Measurements from ENCODE around the gene STOML1.
"Not testable (repeated sequence)": the region's sequence is repeated elsewhere in the genome, so short reads cannot be mapped to it uniquely, and the experiment has no call there.

Gene STOML1

GRCh38 chr15:73986055-73986775, 5.9 kb downstream of the STOML1 start:
- no peak for DNase-seq

- no peak for DNase-seq
Measured at GRCh38 chr15:73985101-73985873, 6.8 kb downstream of the STOML1 start.

GRCh38 chr15:73984208-73984979, 7.7 kb downstream of the STOML1 start:
- no peak for DNase-seq

- DNase-seq, result no peak
Measured at GRCh38 chr15:73983773-73984172, 8.3 kb downstream of the STOML1 start.

- DNase-seq, result no peak
Measured at GRCh38 chr15:73983211-73983727, 8.8 kb downstream of the STOML1 start.

GRCh38 chr15:73982222-73982962, 9.7 kb downstream of the STOML1 start:
- DNase-seq, result no peak

- DNase-seq, result no peak
Measured at GRCh38 chr15:73981761-73982221, 10.3 kb downstream of the STOML1 start.

- DNase-seq, result peak; percentile 82
Measured at GRCh38 chr15:73979636-73980035, 12.5 kb downstream of the STOML1 start.

- DNase-seq, result no peak
Measured at GRCh38 chr15:73978896-73979295, 13.2 kb downstream of the STOML1 start.

- DNase-seq, result not testable (repeated sequence)
Measured at GRCh38 chr15:73975440-73976125, 16.5 kb downstream of the STOML1 start.

GRCh38 chr15:73973683-73974200, 18.4 kb downstream of the STOML1 start:
- not testable (repeated sequence) for DNase-seq

- DNase-seq, result peak; percentile 94
Measured at GRCh38 chr15:73972984-73973682, 19.0 kb downstream of the STOML1 start.

GRCh38 chr15:73969151-73969759, 22.8 kb downstream of the STOML1 start:
- DNase-seq, result no peak

GRCh38 chr15:73968461-73968860, 23.6 kb downstream of the STOML1 start:
- DNase-seq, result no peak

GRCh38 chr15:73965758-73966113, 26.4 kb downstream of the STOML1 start:
- DNase-seq, result no peak

GRCh38 chr15:73965094-73965757, 26.9 kb downstream of the STOML1 start:
- DNase-seq, result peak; percentile 52

GRCh38 chr15:73964736-73965093, 27.4 kb downstream of the STOML1 start:
- peak; percentile 93 for DNase-seq

GRCh38 chr15:73962433-73962832, 29.7 kb downstream of the STOML1 start:
- no peak for DNase-seq

GRCh38 chr15:73960472-73961070, 31.5 kb downstream of the STOML1 start:
- DNase-seq, result not testable (repeated sequence)

GRCh38 chr15:73959801-73960200, 32.3 kb downstream of the STOML1 start:
- no peak for DNase-seq
